ENCODE results near the gene RBM19.

RBM19 gene

DNA sequence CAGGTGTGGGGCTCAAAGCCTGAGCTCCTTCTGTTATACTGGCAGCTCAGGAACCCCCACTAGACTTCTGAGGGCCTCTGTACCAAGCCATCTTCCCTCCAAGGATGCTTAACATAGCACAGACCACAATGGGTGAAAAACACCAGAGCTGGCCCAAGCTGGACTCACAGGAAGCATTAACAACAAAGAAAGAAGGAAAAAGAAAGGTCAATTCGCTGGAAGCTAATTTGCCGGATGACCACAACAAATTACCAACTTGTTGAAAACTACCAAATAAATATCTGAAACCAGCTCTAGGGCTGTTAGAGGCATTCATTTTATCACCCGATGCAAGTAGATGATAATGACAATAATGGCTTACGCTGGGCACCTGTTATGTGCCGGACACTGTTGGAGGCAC is 48.7 kb downstream of the RBM19 start:
- DNase-seq (ENCODE audit: extremely low read depth, low read depth), result no peak
- TF ChIP-seq, protein P1, sequence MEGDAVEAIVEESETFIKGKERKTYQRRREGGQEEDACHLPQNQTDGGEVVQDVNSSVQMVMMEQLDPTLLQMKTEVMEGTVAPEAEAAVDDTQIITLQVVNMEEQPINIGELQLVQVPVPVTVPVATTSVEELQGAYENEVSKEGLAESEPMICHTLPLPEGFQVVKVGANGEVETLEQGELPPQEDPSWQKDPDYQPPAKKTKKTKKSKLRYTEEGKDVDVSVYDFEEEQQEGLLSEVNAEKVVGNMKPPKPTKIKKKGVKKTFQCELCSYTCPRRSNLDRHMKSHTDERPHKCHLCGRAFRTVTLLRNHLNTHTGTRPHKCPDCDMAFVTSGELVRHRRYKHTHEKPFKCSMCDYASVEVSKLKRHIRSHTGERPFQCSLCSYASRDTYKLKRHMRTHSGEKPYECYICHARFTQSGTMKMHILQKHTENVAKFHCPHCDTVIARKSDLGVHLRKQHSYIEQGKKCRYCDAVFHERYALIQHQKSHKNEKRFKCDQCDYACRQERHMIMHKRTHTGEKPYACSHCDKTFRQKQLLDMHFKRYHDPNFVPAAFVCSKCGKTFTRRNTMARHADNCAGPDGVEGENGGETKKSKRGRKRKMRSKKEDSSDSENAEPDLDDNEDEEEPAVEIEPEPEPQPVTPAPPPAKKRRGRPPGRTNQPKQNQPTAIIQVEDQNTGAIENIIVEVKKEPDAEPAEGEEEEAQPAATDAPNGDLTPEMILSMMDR (IDR thresholded peaks at IDR 0.05; ENCODE audit: low read depth, low read length), result no peak

DNA sequence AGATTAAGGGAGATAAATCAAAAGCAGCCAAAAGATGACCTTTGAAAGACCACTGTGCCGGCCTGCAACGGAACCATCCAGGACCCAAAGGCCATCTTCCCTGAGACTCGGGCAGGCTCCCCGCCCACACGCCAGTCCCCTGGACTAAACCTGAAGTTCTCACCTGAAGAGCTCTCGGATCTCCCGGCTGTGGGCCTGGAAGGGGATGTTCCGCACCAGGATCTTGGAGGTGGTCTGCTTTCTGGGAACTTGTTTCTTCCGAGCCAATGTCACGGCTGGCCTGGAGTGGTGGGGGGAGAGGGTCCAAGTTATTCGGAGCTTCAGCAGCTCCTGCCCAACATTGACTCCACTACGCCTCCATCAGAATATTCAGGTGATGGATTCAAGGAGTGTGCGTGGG is 51.3 kb downstream of the RBM19 start:
- no peak for DNase-seq (ENCODE audit: extremely low read depth, low read depth)
- TF ChIP-seq, protein P1 (IDR thresholded peaks at IDR 0.05; ENCODE audit: low read depth, low read length), result no peak

DNA sequence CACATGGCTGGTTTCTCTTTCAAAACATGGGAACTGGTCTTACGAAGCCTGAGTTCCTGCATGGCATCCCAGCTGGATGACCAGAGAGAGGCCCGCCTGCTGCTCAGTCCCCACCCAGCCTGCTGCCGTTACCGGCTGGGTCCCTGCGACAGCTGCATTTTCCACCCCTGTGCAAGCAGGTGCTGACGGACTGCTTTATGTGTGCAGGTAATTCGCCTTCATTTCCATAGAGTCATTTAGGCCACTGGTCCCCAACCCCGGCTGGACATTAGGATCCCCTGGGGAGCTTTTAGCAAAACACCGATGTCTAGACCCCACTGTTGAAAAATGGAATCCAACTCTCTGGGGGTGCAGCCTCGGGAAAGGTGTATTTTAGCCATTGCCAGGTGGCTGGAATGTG is 51.9 kb downstream of the RBM19 start:
- DNase-seq (ENCODE audit: extremely low read depth, low read depth), result no peak
- TF ChIP-seq, protein P1 (IDR thresholded peaks at IDR 0.05; ENCODE audit: low read depth, low read length), result no peak

DNA sequence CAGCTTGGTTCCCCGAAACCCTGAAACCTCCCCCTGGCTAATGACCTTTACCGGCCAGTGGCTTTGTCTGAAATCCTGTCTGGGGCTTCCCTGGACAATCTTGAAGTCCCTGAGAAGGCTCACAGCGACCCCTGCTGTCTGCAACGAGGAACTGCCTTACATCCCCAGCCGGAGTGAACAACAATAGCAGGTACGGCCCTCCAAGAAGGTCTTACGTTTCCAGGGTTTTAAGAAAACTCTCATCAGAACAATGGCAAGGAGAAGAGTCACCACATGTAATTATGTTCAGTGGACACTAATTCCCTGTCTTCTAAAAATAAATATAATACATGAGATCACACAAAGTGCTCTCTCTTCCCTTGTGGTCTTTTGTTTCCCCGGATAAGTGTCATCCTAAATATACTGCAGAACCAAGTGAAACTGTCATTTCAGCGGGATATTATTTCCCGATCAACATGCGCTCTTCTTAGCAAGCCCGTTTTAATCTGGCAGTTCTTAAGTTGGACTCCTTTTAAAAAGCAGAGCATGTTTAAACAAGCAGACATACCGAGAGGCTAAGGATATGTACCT is 53.3 kb downstream of the RBM19 start:
- TF ChIP-seq, protein P1 (IDR thresholded peaks at IDR 0.05; ENCODE audit: low read depth, low read length), result peak; percentile 97
- DNase-seq (ENCODE audit: extremely low read depth, low read depth), result no peak

DNA sequence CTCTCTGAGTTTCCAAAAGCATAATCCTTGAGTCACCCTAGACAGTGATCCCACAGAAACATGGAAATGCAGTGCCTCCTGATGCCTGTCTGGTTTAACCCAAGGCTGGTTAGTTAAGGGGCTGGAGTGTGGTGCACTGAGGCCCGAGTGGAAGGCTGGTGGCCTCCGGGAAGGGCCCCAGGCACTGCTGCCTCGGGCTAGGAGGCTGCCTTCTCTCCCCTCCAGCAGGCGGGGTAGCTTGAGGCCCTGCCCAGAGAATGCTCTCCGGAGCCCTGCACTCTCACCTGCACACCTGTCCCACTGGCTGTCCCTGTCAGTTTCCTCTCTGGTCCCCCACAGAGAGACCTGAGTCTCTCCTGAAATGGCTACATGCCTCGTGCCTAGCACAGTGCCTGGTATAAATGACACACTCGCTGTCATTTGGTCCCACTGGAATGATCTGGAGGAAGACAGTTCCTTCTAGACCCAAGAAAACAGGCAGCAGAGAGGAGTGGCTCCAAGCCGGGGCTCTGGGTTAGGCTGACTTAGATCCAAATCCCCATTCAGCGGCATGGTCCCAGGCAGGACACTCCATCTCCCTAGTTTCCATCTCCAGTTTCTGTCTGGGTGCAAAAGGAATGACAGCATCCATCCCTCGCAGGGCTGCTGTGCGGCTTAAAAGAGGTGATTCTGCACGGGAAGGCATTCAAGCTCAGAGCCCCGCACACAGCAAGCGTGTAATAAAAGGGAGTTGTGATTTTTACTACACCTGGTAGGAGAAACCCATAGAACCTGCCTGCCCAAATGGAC is 54.0 kb downstream of the RBM19 start:
- DNase-seq (ENCODE audit: extremely low read depth, low read depth), result no peak
- TF ChIP-seq, protein P1 (IDR thresholded peaks at IDR 0.05; ENCODE audit: low read depth, low read length), result no peak

DNA sequence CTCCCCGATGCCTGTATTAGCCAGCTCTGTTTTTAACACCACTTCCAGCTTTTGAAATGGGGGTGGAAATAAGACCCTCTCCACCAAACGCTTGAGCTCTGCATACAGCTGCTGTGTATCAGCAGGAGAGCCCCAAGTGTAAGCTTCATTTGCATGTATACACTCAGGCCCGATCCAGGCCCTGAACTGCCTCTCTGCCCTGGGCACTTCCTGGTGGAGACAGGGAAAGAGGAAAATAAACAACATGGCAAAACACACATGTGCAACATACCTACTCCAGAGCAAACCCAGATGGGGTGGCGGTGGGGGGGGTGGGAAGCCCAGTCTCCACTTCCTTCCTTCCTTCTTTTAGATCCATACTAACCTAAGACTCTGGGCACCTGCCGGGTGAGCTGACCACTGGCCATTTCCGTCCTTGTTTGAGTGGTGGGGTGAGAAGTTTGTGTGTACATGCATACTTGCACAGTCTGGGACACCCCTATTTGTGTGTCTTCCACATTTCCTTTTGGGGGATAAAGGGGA is 55.3 kb downstream of the RBM19 start:
- no peak for DNase-seq (ENCODE audit: extremely low read depth, low read depth)
- TF ChIP-seq, protein P1 (IDR thresholded peaks at IDR 0.05; ENCODE audit: low read depth, low read length), result no peak

DNA sequence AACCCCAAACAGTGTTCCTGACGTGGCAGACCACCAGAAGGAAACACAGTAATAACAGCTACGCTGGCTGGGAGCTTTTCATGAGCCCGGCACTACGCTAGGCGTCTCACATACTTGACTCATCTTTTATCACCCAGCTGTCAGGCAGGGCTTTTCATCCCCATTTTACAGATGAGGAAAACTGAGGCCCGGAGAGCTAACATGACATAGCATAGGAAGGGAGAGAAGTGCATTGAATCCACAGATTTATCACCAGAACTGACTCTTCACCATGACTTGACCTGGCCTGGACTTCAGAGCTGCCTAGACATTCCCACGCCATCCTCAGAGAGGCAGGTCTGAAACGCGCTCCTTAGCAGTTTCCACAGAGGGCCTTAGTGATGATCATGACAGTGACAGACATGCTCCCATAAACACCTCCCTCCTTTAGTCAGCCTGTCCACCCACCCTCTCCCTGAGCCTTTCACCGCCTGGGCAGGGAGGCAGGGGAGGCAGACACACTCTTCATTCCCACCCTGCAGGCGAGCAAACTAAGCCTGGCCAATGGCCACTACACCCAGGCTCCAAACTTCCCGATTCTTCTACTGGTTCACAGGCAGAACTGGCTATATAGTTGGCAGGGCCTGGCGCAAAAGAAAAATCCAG is 56.2 kb downstream of the RBM19 start:
- TF ChIP-seq, protein P1 (IDR thresholded peaks at IDR 0.05; ENCODE audit: low read depth, low read length), result no peak
- no peak for DNase-seq (ENCODE audit: extremely low read depth, low read depth)

Data from AG09319 (cell line).